RWPE1 (cell line): ENCODE results near the gene TRIM26.
"Not testable (repeated sequence)": the region's sequence is repeated elsewhere in the genome, so short reads cannot be mapped to it uniquely, and the experiment has no call there.

Experiments
- CTCF ChIA-PET: fragments of 350-600 bp; sonication (Branson Sonifier 250); formaldehyde crosslinking; extraction: SDS; loops from one replicate; lab custom pipeline; 2021; lab: Yijun Ruan, JAX
- POLR2A ChIA-PET: fragments of 400-600 bp; formaldehyde crosslinking; extraction: SDS; loops from one replicate; lab custom pipeline; 2020; ENCODE audit warnings: antibody characterized with exemption; ENCODE audit not compliant: low non-redundant PET; lab: Yijun Ruan, JAX
- DNase-seq: peaks from one replicate; pipeline ENCODE4 v3.0.0; 2012; ENCODE audit warnings: low spot score
- H3K27ac ChIP-seq: fragments of 450-650 bp; 2 replicates; pipeline ENCODE4 v1.5.1; 2017
- CTCF ChIP-seq: fragments of 450-650 bp; conservative IDR thresholded peaks from 2 replicates; pipeline ENCODE4 v1.5.1; 2017; ENCODE audit warnings: low read depth, mild to moderate bottlenecking

Gene TRIM26

GRCh38 chr6:30175765-30176164 is 37.4 kb downstream of the TRIM26 start:
- TF ChIP-seq CTCF = no peak
- DNase-seq = no peak
- no peak overlapping the region for H3K27ac ChIP-seq
- POLR2A ChIA-PET = no interaction called here
- CTCF ChIA-PET = no interaction called here

- H3K27ac ChIP-seq = no peak overlapping the region
- ChIA-PET CTCF (interaction anchor here (2.4 kb wide), 1 partner anchor 70 kb away, joined by 8 read pairs; no protein-coding TSS in a partner anchor), POLR2A (no interaction called here)
- TF ChIP-seq CTCF = no peak
- no peak for DNase-seq
These were observed 40.5 kb downstream of the TRIM26 start for GRCh38 chr6:30172681-30173080.

GRCh38 chr6:30171677-30172471 is 41.3 kb downstream of the TRIM26 start:
- no peak for DNase-seq
- TF ChIP-seq CTCF = no peak
- CTCF ChIA-PET = interaction anchor here (2.4 kb wide), 1 partner anchor 69 kb away, joined by 8 read pairs; no protein-coding TSS in a partner anchor

GRCh38 chr6:30169658-30170614 is 43.3 kb downstream of the TRIM26 start:
- ChIA-PET CTCF (interaction anchor here (0.6 to 0.7 kb wide), 5 partner anchors 54 to 309 kb away, joined by 3 to 4 read pairs (median 3); no protein-coding TSS in a partner anchor), POLR2A (no interaction called here)
- H3K27ac ChIP-seq = no peak overlapping the region
- peak; percentile 62 for DNase-seq
- TF ChIP-seq CTCF = peak; percentile 85

More at GRCh38 chr6:30171677-30172471, 41.3 kb downstream of the TRIM26 start:
- H3K27ac ChIP-seq = no peak overlapping the region
- POLR2A ChIA-PET = no interaction called here

GRCh38 chr6:30168741-30169140 is 44.5 kb downstream of the TRIM26 start:
- CTCF ChIA-PET = interaction anchor here (2.0 kb wide), 1 partner anchor 65 kb away, joined by 27 read pairs; no protein-coding TSS in a partner anchor
- POLR2A ChIA-PET = no interaction called here
- TF ChIP-seq CTCF = no peak
- no peak overlapping the region for H3K27ac ChIP-seq
- no peak for DNase-seq

GRCh38 chr6:30167101-30167500 is 46.1 kb downstream of the TRIM26 start:
- POLR2A ChIA-PET = no interaction called here
- no peak for DNase-seq
- TF ChIP-seq CTCF = no peak
- H3K27ac ChIP-seq = no peak overlapping the region
- CTCF ChIA-PET = interaction anchor here (0.6 to 2.0 kb wide), 5 partner anchors 18 to 537 kb away, joined by 3 to 27 read pairs (median 3); no protein-coding TSS in a partner anchor

GRCh38 chr6:30165238-30165637 is 48.0 kb downstream of the TRIM26 start:
- DNase-seq, POLR2A ChIA-PET, H3K27ac ChIP-seq: not testable (repeated sequence)
- CTCF ChIA-PET = interaction anchor here (0.6 kb wide), 1 partner anchor 427 kb away, joined by 4 read pairs; no protein-coding TSS in a partner anchor
